Keratinocyte (primary cell): ENCODE data around the gene FRAS1. TPM values are rescaled to one million over a fixed set of nuclear protein-coding genes. Genes with fewer than 3 reads are reported as not detected.

Source experiments
- DNase-seq: peaks from one replicate; pipeline ENCODE4 v3.0.0-alpha.2; 2011; ENCODE audit warnings: low read depth, missing footprints, low spot score
- FAIRE-seq: peaks from 2 replicates; lab custom pipeline; 2011; peaks lifted over from hg19 to GRCh38; lab: Jason Lieb, UNC
- H2AFZ ChIP-seq: 2 replicates; pipeline ENCODE4 v1.6.0; 2012; ENCODE audit warnings: low read length, control low read depth, inconsistent platforms; ENCODE audit not compliant: control insufficient read depth
- H3K27ac ChIP-seq: 2 replicates; pipeline ENCODE4 v1.5.1; 2011; ENCODE audit warnings: low read length; ENCODE audit not compliant: control insufficient read depth, insufficient read depth
- H3K27me3 ChIP-seq: 3 replicates; pipeline ENCODE4 v1.6.0; 2011; ENCODE audit warnings: low read length; ENCODE audit not compliant: control insufficient read depth, insufficient read depth; ENCODE audit errors: extremely low read depth
- H3K36me3 ChIP-seq, 2 experiments: 2 replicates in 1 of 2; 3 replicates in 1 of 2; pipeline ENCODE4 v1.5.1; 2011; ENCODE audit warnings: low read length in 2 of 2, mild to moderate bottlenecking in 1 of 2; ENCODE audit not compliant: control insufficient read depth in 2 of 2, insufficient read depth in 2 of 2; ENCODE audit errors: extremely low read depth in 1 of 2
- H3K4me1 ChIP-seq: 3 replicates; pipeline ENCODE4 v1.5.1; 2011; ENCODE audit warnings: low read length; ENCODE audit not compliant: control insufficient read depth, insufficient read depth; ENCODE audit errors: extremely low read depth
- H3K4me2 ChIP-seq: 3 replicates; pipeline ENCODE4 v1.6.0; 2011; ENCODE audit warnings: low read depth, low read length; ENCODE audit not compliant: control insufficient read depth, insufficient read depth; ENCODE audit errors: extremely low read depth
- H3K4me3 ChIP-seq, 3 experiments: fragments of 200-600 bp in 1 of 3; sonication (generic) in 1 of 3; 2 replicates in 2 of 3; 3 replicates in 1 of 3; pipeline ENCODE4 v1.5.1; 2011 to 2016; ENCODE audit warnings: low read length in 3 of 3, mild to moderate bottlenecking in 3 of 3, control low read depth in 2 of 3, inconsistent platforms in 1 of 3, low read depth in 1 of 3, mixed read lengths in 1 of 3, mixed run types in 1 of 3, moderate library complexity in 1 of 3; ENCODE audit not compliant: control insufficient read depth in 2 of 3, insufficient read depth in 2 of 3; ENCODE audit errors: extremely low read depth in 1 of 3
- H3K79me2 ChIP-seq: 2 replicates; pipeline ENCODE4 v1.6.0; 2012; ENCODE audit warnings: low read length; ENCODE audit not compliant: control insufficient read depth, insufficient read depth
- H3K9ac ChIP-seq: 3 replicates; pipeline ENCODE4 v1.6.0; 2011; ENCODE audit warnings: low read length; ENCODE audit not compliant: control insufficient read depth, insufficient read depth; ENCODE audit errors: extremely low read depth
- H3K9me1 ChIP-seq: 3 replicates; pipeline ENCODE4 v1.6.0; 2011; ENCODE audit warnings: low read length; ENCODE audit not compliant: control insufficient read depth, insufficient read depth; ENCODE audit errors: extremely low read depth
- H3K9me3 ChIP-seq: 2 replicates; pipeline ENCODE4 v1.5.1; 2012; ENCODE audit warnings: low read depth, low read length; ENCODE audit not compliant: control insufficient read depth
- H4K20me1 ChIP-seq: 3 replicates; pipeline ENCODE4 v1.6.0; 2011; ENCODE audit warnings: low read length; ENCODE audit not compliant: control insufficient read depth, insufficient read depth; ENCODE audit errors: extremely low read depth
- CTCF ChIP-seq, 3 experiments: IDR thresholded peaks in 1 of 3; conservative IDR thresholded peaks in 1 of 3; optimal IDR thresholded peaks in 1 of 3; 2 replicates in 2 of 3; 3 replicates in 1 of 3; pipeline versions ENCODE3 to v1.5.1; 2011; ENCODE audit warnings: low read length in 3 of 3, mild to moderate bottlenecking in 3 of 3, moderate library complexity in 2 of 3, control low read depth in 1 of 3, inconsistent platforms in 1 of 3; ENCODE audit not compliant: insufficient read depth in 2 of 3; ENCODE audit errors: extremely low read depth in 1 of 3
- EZH2 ChIP-seq: IDR thresholded peaks from one replicate; pipeline ENCODE4 v1.6.1; 2012; ENCODE audit warnings: inconsistent platforms, mild to moderate bottlenecking, low read length, moderate library complexity
- dilution Hi-C: fragments of 300-500 bp; cut with MboI; formaldehyde crosslinking; loops from one replicate; pipeline ENCODE4 v1.7.0; 2020; ENCODE audit warnings: low sequenced_read_pairs; ENCODE audit not compliant: extremely low pct_ligation_motif_present
- polyA plus RNA-seq, 5 experiments: library from polyadenylated mRNA; depleted of rRNA in 3 of 5; stranded (reverse) in 3 of 5; stranded (forward) in 1 of 5; unstranded in 1 of 5; fragments of >200 nt; gene quantifications; 1 replicate in 1 of 5; 2 replicates in 3 of 5; 3 replicates in 1 of 5; pipeline versions ENCODE4 v1.2.1 to v1.2.3, GENCODE V29; 2011 to 2012; ENCODE audit warnings: missing spikeins in 2 of 5, low read depth in 1 of 5, low replicate concordance in 1 of 5

The FRAS1 gene
- polyA plus RNA-seq, 1 donor (not counting 4 experiments of a cell fraction or from before 2014, with no cell fraction given) = 3.5 TPM

GRCh38 chr4:78149751-78150542 is 92.8 kb downstream of the FRAS1 start:
- DNase-seq (no peak), FAIRE-seq (no peak)
- TF ChIP-seq EZH2 (no peak), CTCF (optimal IDR thresholded peaks at IDR 0.05 in 1 of 3, IDR thresholded peaks at IDR 0.05 in 1 of 3, conservative IDR thresholded peaks at IDR 0.05 in 1 of 3; ENCODE audit: extremely low read depth in 1 of 3, insufficient read depth in 2 of 3, low read length in 3 of 3) (no peak)
- Histone ChIP-seq H3K4me3 (no peak overlapping the region), H3K4me2 (no peak overlapping the region), H3K36me3 (no peaks in the 10 kb centered on the region), H3K27ac (no peak overlapping the region), H3K27me3 (no peaks in the 10 kb centered on the region), H3K4me1 (no peaks in the 10 kb centered on the region), H3K9me1 (no peaks in the 10 kb centered on the region), H4K20me1 (no peaks in the 10 kb centered on the region), H2AFZ (no peak overlapping the region), H3K79me2 (no peaks in the 10 kb centered on the region), H3K9me3 (no peaks in the 10 kb centered on the region), H3K9ac (no peak overlapping the region)
- dilution Hi-C loops = no loop called here

GRCh38 chr4:78150543-78150864 is 93.4 kb downstream of the FRAS1 start:
- Histone ChIP-seq H3K36me3 (no peaks in the 10 kb centered on the region), H3K4me1 (no peaks in the 10 kb centered on the region), H3K4me3 (no peak overlapping the region), H3K4me2 (no peak overlapping the region), H4K20me1 (no peaks in the 10 kb centered on the region), H3K9me1 (no peaks in the 10 kb centered on the region), H3K9ac (no peak overlapping the region), H3K9me3 (no peaks in the 10 kb centered on the region), H3K79me2 (no peaks in the 10 kb centered on the region), H3K27ac (no peak overlapping the region), H3K27me3 (no peaks in the 10 kb centered on the region), H2AFZ (no peak overlapping the region)
- TF ChIP-seq EZH2 = no peak
- TF ChIP-seq CTCF (optimal IDR thresholded peaks at IDR 0.05 in 1 of 3, IDR thresholded peaks at IDR 0.05 in 1 of 3, conservative IDR thresholded peaks at IDR 0.05 in 1 of 3; ENCODE audit: extremely low read depth in 1 of 3, insufficient read depth in 2 of 3, low read length in 3 of 3) = no peak
- FAIRE-seq (no peak), DNase-seq (no peak)
- dilution Hi-C loops = no loop called here
